ENCODE results near the gene RAMP2. TPM values are rescaled to one million over a fixed set of nuclear protein-coding genes. Genes with fewer than 3 reads are reported as not detected.

The RAMP2 gene
- total RNA-seq, 1 donor from 2014 or later, result 67.5 TPM

Other genes with a start within 250 kb of the RAMP2 start
- 28.8 TPM for gene NAGLU, start 225.0 kb upstream of the RAMP2 start, total RNA-seq
- 2.4 TPM for gene HSD17B1, start 208.3 kb upstream of the RAMP2 start, total RNA-seq
- gene COASY, start 199.1 kb upstream of the RAMP2 start, total RNA-seq, result 45.2 TPM
- 26.6 TPM for gene MLX, start 194.1 kb upstream of the RAMP2 start, total RNA-seq
- gene PSMC3IP, start 183.5 kb upstream of the RAMP2 start, total RNA-seq, result 5.9 TPM
- 47.1 TPM for gene RETREG3, start 151.9 kb upstream of the RAMP2 start, total RNA-seq
- gene TUBG1, start 151.5 kb upstream of the RAMP2 start, total RNA-seq, result 23.4 TPM
- 46.8 TPM for gene TUBG2, start 101.9 kb upstream of the RAMP2 start, total RNA-seq
- 40.3 TPM for gene PLEKHH3, start 84.2 kb upstream of the RAMP2 start, total RNA-seq
- gene CCR10, start 79.4 kb upstream of the RAMP2 start, total RNA-seq, result 3.5 TPM
- gene CNTNAP1, start 78.7 kb upstream of the RAMP2 start, total RNA-seq, result 12.9 TPM
- gene EZH1, start 16.2 kb upstream of the RAMP2 start, total RNA-seq, result 105 TPM
- 24.8 TPM for gene VPS25, start 12.2 kb downstream of the RAMP2 start, total RNA-seq
- 1.4 TPM for gene WNK4, start 19.4 kb downstream of the RAMP2 start, total RNA-seq
- 36.1 TPM for gene COA3, start 37.5 kb downstream of the RAMP2 start, total RNA-seq
- 1.1 TPM for gene CNTD1, start 37.6 kb downstream of the RAMP2 start, total RNA-seq
- gene BECN1, start 63.1 kb downstream of the RAMP2 start, total RNA-seq, result 80.9 TPM
- gene PSME3, start 72.2 kb downstream of the RAMP2 start, total RNA-seq, result 54.5 TPM
- gene AOC2, start 83.4 kb downstream of the RAMP2 start, total RNA-seq, result 1.6 TPM
- 61.7 TPM for gene AOC3, start 90.0 kb downstream of the RAMP2 start, total RNA-seq
- gene G6PC1, start 139.6 kb downstream of the RAMP2 start, total RNA-seq, result not detected
- 40.7 TPM for gene AARSD1, start 203.2 kb downstream of the RAMP2 start, total RNA-seq
- 0.40 TPM for gene PTGES3L, start 218.9 kb downstream of the RAMP2 start, total RNA-seq
- gene RUNDC1, start 219.3 kb downstream of the RAMP2 start, total RNA-seq, result 12.4 TPM
- 743 TPM for gene RPL27, start 237.2 kb downstream of the RAMP2 start, total RNA-seq
- 28.1 TPM for gene IFI35, start 245.6 kb downstream of the RAMP2 start, total RNA-seq